ENCODE measurements around the gene KDM8. TPM values are rescaled to one million over a fixed set of nuclear protein-coding genes. Genes with fewer than 3 reads are reported as not detected.

The KDM8 gene
- total and polyA plus RNA-seq, 12 donors = 3.4 to 14.6 (median 8.5) TPM

DNA sequence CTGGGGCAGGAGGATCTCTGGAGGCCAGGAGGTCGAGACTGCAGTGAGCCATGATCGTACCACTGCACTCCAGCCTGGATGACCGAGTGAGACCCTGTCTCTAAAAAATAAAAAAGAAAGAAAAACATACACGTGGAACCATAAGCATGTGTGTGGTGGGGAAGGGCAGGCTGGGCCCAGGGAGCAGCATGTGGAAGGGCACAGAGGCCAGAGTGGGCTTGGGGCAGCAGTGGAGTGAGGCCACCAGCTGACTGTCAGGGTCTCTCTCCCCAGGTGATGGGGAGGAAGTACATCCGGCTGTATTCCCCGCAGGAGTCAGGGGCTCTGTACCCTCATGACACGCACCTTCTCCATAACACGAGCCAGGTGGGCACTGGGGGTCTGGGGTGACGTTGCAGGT, 16.8 kb downstream of the KDM8 start:
- intact Hi-C loops (cut with DNase I) = loop anchor here in 1 of 2 donors (10.0 kb wide), 1 partner anchor 245 kb away; no protein-coding TSS in a partner anchor
- no peaks in the 10 kb centered on the region for H3K9me3 ChIP-seq (replicated peaks in 1 of 3)
- no peak overlapping the region for H3K27ac ChIP-seq
- peaks cover 0 to 4% of the 10 kb centered on the region in 2 donors for H3K36me3 ChIP-seq (replicated peaks in 1 of 2)
- DNase-seq = no peak
- TF ChIP-seq, protein P1, sequence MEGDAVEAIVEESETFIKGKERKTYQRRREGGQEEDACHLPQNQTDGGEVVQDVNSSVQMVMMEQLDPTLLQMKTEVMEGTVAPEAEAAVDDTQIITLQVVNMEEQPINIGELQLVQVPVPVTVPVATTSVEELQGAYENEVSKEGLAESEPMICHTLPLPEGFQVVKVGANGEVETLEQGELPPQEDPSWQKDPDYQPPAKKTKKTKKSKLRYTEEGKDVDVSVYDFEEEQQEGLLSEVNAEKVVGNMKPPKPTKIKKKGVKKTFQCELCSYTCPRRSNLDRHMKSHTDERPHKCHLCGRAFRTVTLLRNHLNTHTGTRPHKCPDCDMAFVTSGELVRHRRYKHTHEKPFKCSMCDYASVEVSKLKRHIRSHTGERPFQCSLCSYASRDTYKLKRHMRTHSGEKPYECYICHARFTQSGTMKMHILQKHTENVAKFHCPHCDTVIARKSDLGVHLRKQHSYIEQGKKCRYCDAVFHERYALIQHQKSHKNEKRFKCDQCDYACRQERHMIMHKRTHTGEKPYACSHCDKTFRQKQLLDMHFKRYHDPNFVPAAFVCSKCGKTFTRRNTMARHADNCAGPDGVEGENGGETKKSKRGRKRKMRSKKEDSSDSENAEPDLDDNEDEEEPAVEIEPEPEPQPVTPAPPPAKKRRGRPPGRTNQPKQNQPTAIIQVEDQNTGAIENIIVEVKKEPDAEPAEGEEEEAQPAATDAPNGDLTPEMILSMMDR (IDR thresholded peaks at IDR 0.05) = no peak
- no peak for TF ChIP-seq POLR2A (IDR thresholded peaks at IDR 0.05)
- H3K4me3 ChIP-seq = no peak overlapping the region
- 85 to 94% (median 92%) methylated on average over 9 of the region's 9 CpGs for WGBS, 4 donors
- no peaks in the 10 kb centered on the region for H3K4me1 ChIP-seq (replicated peaks in 1 of 2)
- H3K27me3 ChIP-seq = no peaks in the 10 kb centered on the region

- Histone ChIP-seq H3K27me3 (no peaks in the 10 kb centered on the region), H3K4me3 (no peak overlapping the region), H3K36me3 (replicated peaks in 1 of 2) (peaks cover 0 to 4% of the 10 kb centered on the region in 2 donors), H3K9me3 (replicated peaks in 1 of 3) (no peaks in the 10 kb centered on the region), H3K27ac (no peak overlapping the region), H3K4me1 (replicated peaks in 1 of 2) (no peaks in the 10 kb centered on the region)
- no peak for DNase-seq
- intact Hi-C loops (cut with DNase I) = loop anchor here in 1 of 2 donors (10.0 kb wide), 1 partner anchor 244 kb away; no protein-coding TSS in a partner anchor
- TF ChIP-seq, protein P1 (IDR thresholded peaks at IDR 0.05) = no peak
- no peak for TF ChIP-seq POLR2A (IDR thresholded peaks at IDR 0.05)
- WGBS, 4 donors = 88 to 94% (median 92%) methylated on average over 3 to 8 of the region's 8 CpGs
Measured at GRCh38 chr16:27220527-27220926, 17.2 kb downstream of the KDM8 start.

DNA sequence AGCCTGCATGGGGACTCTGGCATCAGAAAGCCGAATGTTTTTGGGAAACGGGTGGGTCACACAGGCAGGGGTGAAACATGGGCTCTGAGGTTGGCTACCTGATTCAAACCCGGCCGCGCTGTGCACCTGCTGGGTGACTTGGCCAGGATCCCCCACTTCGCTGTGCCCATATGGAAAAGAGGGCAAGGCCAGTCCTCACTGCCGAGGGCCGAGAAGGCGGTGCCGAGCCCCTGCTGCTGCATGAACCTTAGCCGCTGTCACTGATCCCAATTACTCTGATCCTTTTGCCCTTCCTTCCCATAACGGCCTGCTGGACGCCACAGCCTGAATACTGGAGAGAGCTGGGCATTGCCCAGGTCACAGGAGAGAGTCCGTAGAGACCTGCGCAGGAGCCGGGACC, 17.7 kb downstream of the KDM8 start:
- H3K4me1 ChIP-seq (replicated peaks in 1 of 2) = no peaks in the 10 kb centered on the region
- intact Hi-C loops (cut with DNase I) = loop anchor here in 1 of 2 donors (10.0 kb wide), 1 partner anchor 244 kb away; no protein-coding TSS in a partner anchor
- TF ChIP-seq POLR2A (IDR thresholded peaks at IDR 0.05) = no peak
- TF ChIP-seq, protein P1 (IDR thresholded peaks at IDR 0.05) = no peak
- DNase-seq = no peak
- 91 to 95% (median 93%) methylated on average over 10 to 16 of the region's 16 CpGs for WGBS, 4 donors
- H3K36me3 ChIP-seq (replicated peaks in 1 of 2) = peaks cover 0 to 4% of the 10 kb centered on the region in 2 donors
- no peak overlapping the region for H3K4me3 ChIP-seq
- no peaks in the 10 kb centered on the region for H3K27me3 ChIP-seq
- H3K9me3 ChIP-seq (replicated peaks in 1 of 3) = no peaks in the 10 kb centered on the region
- no peak overlapping the region for H3K27ac ChIP-seq

GRCh38 chr16:27221576-27222248, 18.4 kb downstream of the KDM8 start:
- Histone ChIP-seq H3K36me3 (replicated peaks in 1 of 2) (peaks cover 0 to 4% of the 10 kb centered on the region in 2 donors), H3K27ac (peak overlapping the region in 1 of 5 donors; percentile 71), H3K27me3 (no peaks in the 10 kb centered on the region), H3K4me1 (replicated peaks in 1 of 2) (no peaks in the 10 kb centered on the region), H3K4me3 (no peak overlapping the region), H3K9me3 (replicated peaks in 1 of 3) (no peaks in the 10 kb centered on the region)
- 68 to 84% (median 80%) methylated on average over 7 to 8 of the region's 8 CpGs for WGBS, 4 donors
- intact Hi-C loops (cut with DNase I) = loop anchor here in 1 of 2 donors (10.0 kb wide), 1 partner anchor 243 kb away; no protein-coding TSS in a partner anchor
- no peak for TF ChIP-seq POLR2A (IDR thresholded peaks at IDR 0.05)
- TF ChIP-seq, protein P1 (IDR thresholded peaks at IDR 0.05) = no peak
- DNase-seq = no peak

Data from adrenal gland (tissue), 12 donors.